Smooth muscle cell (in vitro differentiated cells): Measurements from ENCODE around the gene IQCB1. TPM values are rescaled to one million over a fixed set of nuclear protein-coding genes. Genes with fewer than 3 reads are reported as not detected.
A peak's percentile ranks its signal among the peaks of the same experiment; 100 is the strongest.

Experiments used
- DNase-seq: peaks from one replicate; lab custom pipeline; 2025; ENCODE audit not compliant: unreplicated experiment; lab: John Stamatoyannopoulos, UW
- H2AFZ ChIP-seq: fragments of 200-600 bp; sonication (generic); 2 replicates; pipeline ENCODE4 v1.6.0; 2016; ENCODE audit warnings: antibody characterized with exemption, low read depth, mild to moderate bottlenecking
- H3F3A ChIP-seq: fragments of 200-600 bp; sonication (generic); 2 replicates; pipeline ENCODE4 v1.6.0; 2017; ENCODE audit warnings: antibody characterized with exemption, low read depth
- H3K27ac ChIP-seq: fragments of 200-600 bp; sonication (generic); 2 replicates; pipeline ENCODE4 v1.5.1; 2016; ENCODE audit warnings: low read depth, mild to moderate bottlenecking
- H3K27me3 ChIP-seq: fragments of 200-600 bp; sonication (generic); 2 replicates; pipeline ENCODE4 v1.6.1; 2016; ENCODE audit warnings: low read depth, mild to moderate bottlenecking
- H3K36me3 ChIP-seq: fragments of 200-600 bp; sonication (generic); 2 replicates; pipeline ENCODE4 v1.5.1; 2016; ENCODE audit warnings: low read depth
- H3K4me1 ChIP-seq: fragments of 200-600 bp; sonication (generic); 2 replicates; pipeline ENCODE4 v1.5.1; 2016; ENCODE audit warnings: low read depth
- H3K4me2 ChIP-seq: fragments of 200-600 bp; sonication (generic); 2 replicates; pipeline ENCODE4 v1.6.0; 2016; ENCODE audit warnings: mild to moderate bottlenecking
- H3K4me3 ChIP-seq: fragments of 200-600 bp; sonication (generic); 2 replicates; pipeline ENCODE4 v1.5.1; 2016; ENCODE audit warnings: mild to moderate bottlenecking
- H3K79me2 ChIP-seq: fragments of 200-600 bp; sonication (generic); 2 replicates; pipeline ENCODE4 v1.6.0; 2016; ENCODE audit warnings: low read depth, mild to moderate bottlenecking
- H3K9ac ChIP-seq: fragments of 200-600 bp; sonication (generic); 2 replicates; pipeline ENCODE4 v1.6.0; 2016; ENCODE audit warnings: low read depth
- H3K9me3 ChIP-seq: fragments of 200-600 bp; sonication (generic); replicated peaks from 2 replicates; pipeline ENCODE4 v1.5.1; 2016; ENCODE audit warnings: low read depth
- H4K20me1 ChIP-seq: fragments of 200-600 bp; sonication (generic); 2 replicates; pipeline ENCODE4 v1.6.0; 2016; ENCODE audit warnings: low read depth
- WGBS: methylation state at CpG from one replicate; pipeline ENCODE4 v1.1.7; 2016; ENCODE audit warnings: low lambda C conversion rate; 5-methylcytosine and 5-hydroxymethylcytosine counted together
- polyA plus RNA-seq: library from polyadenylated mRNA; unstranded; fragments of >200 nt; fragmentation: Nextera tagmentation; extraction: Ambion mirVana; gene quantifications from 2 replicates; pipeline ENCODE4 v1.2.1, GENCODE V29; 2016
- total RNA-seq: library from RNA; depleted of rRNA; stranded (reverse); fragments of >200 nt; gene quantifications from 2 replicates; pipeline ENCODE4 v1.2.3, GENCODE V29; 2014
- TF ChIP-seq, protein P1 (sequence below): fragments of 200-600 bp; sonication (generic); IDR thresholded peaks from 2 replicates; pipeline ENCODE4 v1.5.1; 2017; ENCODE audit warnings: borderline replicate concordance, mild to moderate bottlenecking, antibody characterized with exemption; ENCODE audit not compliant: insufficient read depth, poor library complexity, severe bottlenecking

IQCB1 gene
- total and polyA plus RNA-seq, 2 experiments from 2014 or later = 14.2 to 22.3 TPM

DNA sequence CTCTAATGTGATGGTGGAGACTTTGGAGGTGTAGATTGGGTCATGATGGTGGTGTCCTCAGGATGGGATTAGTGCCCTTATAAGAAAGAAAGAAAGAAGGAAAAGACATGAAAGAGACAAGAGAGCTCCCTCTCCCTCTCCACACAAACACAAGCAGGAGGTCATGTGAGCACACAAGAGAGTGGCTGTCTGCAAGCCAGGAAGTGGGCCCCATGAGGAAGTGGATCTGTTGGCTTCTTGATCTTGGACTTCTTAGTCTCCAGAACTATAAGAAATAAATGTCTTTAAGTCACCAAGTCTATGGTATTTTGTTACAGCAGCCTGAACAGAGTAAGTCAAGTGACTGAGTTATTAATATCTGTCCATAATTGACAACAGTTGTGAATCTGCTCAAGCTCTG is 17.1 kb downstream of the IQCB1 start:
- Histone ChIP-seq H4K20me1 (no peaks in the 10 kb centered on the region), H3K27ac (no peak overlapping the region), H3K27me3 (no peaks in the 10 kb centered on the region), H3K79me2 (peaks cover 19% of the 10 kb centered on the region), H3K36me3 (peaks cover 26% of the 10 kb centered on the region), H3K4me1 (no peaks in the 10 kb centered on the region), H3K4me2 (no peak overlapping the region), H3F3A (no peaks in the 10 kb centered on the region), H3K9me3 (no peaks in the 10 kb centered on the region), H3K4me3 (no peak overlapping the region), H2AFZ (no peak overlapping the region), H3K9ac (no peak overlapping the region)
- TF ChIP-seq, protein P1, sequence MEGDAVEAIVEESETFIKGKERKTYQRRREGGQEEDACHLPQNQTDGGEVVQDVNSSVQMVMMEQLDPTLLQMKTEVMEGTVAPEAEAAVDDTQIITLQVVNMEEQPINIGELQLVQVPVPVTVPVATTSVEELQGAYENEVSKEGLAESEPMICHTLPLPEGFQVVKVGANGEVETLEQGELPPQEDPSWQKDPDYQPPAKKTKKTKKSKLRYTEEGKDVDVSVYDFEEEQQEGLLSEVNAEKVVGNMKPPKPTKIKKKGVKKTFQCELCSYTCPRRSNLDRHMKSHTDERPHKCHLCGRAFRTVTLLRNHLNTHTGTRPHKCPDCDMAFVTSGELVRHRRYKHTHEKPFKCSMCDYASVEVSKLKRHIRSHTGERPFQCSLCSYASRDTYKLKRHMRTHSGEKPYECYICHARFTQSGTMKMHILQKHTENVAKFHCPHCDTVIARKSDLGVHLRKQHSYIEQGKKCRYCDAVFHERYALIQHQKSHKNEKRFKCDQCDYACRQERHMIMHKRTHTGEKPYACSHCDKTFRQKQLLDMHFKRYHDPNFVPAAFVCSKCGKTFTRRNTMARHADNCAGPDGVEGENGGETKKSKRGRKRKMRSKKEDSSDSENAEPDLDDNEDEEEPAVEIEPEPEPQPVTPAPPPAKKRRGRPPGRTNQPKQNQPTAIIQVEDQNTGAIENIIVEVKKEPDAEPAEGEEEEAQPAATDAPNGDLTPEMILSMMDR = no peak
- no peak for DNase-seq

DNA sequence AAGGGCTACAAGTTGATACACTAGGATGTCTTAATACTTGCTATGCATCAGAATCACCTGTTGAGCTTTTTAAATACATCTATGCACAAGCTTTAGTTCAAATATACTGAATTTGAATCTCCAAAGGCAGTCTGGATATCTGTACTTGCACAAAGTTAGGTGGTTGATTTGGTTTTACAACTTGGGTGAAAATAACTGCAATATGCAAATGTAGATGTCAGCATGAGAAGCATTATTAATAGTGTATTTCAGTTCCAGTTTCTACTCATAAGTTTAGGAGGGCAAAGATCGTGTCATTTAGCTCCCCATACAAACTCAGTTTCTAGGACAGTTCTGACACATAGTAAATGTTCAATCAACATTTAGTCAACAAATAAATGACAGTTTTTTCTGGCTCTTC is 25.6 kb downstream of the IQCB1 start:
- Histone ChIP-seq H3K9ac (no peak overlapping the region), H3K9me3 (no peaks in the 10 kb centered on the region), H3K4me3 (no peak overlapping the region), H4K20me1 (peaks cover 3% of the 10 kb centered on the region), H3K27me3 (no peaks in the 10 kb centered on the region), H3K4me2 (no peak overlapping the region), H3K27ac (no peak overlapping the region), H3K4me1 (no peaks in the 10 kb centered on the region), H2AFZ (no peak overlapping the region), H3K36me3 (peaks cover 17% of the 10 kb centered on the region), H3F3A (no peaks in the 10 kb centered on the region), H3K79me2 (peaks cover under 1% of the 10 kb centered on the region)
- WGBS = 48% methylated on average over 1 of the region's 1 CpG
- TF ChIP-seq, protein P1 = no peak
- no peak for DNase-seq

DNA sequence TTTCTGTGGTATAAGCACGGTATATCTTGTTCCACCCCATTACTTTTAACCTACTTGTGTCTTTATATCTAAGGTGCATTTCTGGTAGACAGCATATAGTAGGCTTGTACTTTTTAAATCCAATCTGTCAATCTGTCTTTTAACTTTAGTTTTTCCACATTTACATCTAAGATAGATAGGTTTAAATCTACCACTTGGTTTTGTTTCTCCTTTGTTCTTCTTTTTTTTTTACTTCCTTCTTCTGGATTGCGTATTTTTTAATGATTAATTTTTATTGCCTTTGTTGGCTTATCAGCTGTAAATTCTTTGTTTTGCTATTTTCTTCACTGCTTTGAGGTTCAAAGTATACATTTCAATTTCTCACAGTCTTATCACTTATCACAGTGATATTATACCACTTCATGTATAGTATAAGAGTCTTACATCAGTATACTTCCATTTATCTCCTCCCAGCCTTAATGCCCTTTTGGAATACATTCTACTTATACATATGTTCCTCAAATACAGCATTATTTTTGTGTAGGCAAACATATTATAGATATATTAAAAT is 31.0 kb downstream of the IQCB1 start:
- Histone ChIP-seq H3K36me3 (peaks cover 17% of the 10 kb centered on the region), H3K79me2 (no peaks in the 10 kb centered on the region), H4K20me1 (no peaks in the 10 kb centered on the region), H3K4me3 (peak overlapping the region; percentile 23), H3K27me3 (no peaks in the 10 kb centered on the region), H3F3A (no peaks in the 10 kb centered on the region), H2AFZ (no peak overlapping the region), H3K9ac (no peak overlapping the region), H3K9me3 (no peaks in the 10 kb centered on the region), H3K4me2 (no peak overlapping the region), H3K4me1 (no peaks in the 10 kb centered on the region), H3K27ac (no peak overlapping the region)
- WGBS = 95% methylated on average over 2 of the region's 2 CpGs
- TF ChIP-seq, protein P1 = no peak
- no peak for DNase-seq

DNA sequence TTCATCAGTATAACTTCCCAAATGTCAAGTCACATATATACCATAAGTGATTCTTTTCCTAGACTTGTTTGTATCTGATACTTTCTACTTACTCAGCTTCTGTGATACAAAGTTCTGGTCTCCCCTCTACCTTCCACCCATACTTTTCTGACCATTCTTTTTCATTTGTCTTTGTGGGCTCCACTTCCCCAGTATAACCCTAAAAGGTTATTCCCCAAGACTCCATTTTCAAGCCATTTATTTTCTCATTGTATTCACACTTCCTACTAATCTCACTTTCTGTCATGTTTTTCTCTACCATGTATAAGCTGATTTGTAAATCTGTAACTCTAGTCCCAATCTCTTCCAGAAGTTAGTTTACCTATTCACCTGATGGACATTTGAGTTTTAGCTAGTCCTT is 34.0 kb downstream of the IQCB1 start:
- Histone ChIP-seq H3K27ac (no peak overlapping the region), H3K36me3 (peaks cover 2% of the 10 kb centered on the region), H3F3A (no peaks in the 10 kb centered on the region)

More for the DNA sequence above, 34.0 kb downstream of the IQCB1 start:
- no peak for DNase-seq
- Histone ChIP-seq H3K9me3 (no peaks in the 10 kb centered on the region), H3K79me2 (no peaks in the 10 kb centered on the region), H4K20me1 (no peaks in the 10 kb centered on the region), H3K4me1 (no peaks in the 10 kb centered on the region), H3K9ac (no peak overlapping the region), H2AFZ (no peak overlapping the region), H3K4me2 (no peak overlapping the region), H3K27me3 (no peaks in the 10 kb centered on the region), H3K4me3 (no peak overlapping the region)
- TF ChIP-seq, protein P1 = no peak
